Astrocyte of the cerebellum (primary cell): ENCODE measurements around the gene FBXW8.
A peak's percentile ranks its signal among the peaks of the same experiment; 100 is the strongest.

Source experiments
- DNase-seq: peaks from one replicate; pipeline ENCODE4 v3.0.0-alpha.2; 2011; ENCODE audit warnings: low read depth
- H3K4me3 ChIP-seq: 2 replicates; pipeline ENCODE4 v1.5.1; 2011; ENCODE audit warnings: mild to moderate bottlenecking, low read depth, low read length, moderate library complexity
- CTCF ChIP-seq: IDR thresholded peaks from 2 replicates; pipeline ENCODE4 v1.5.1; 2012; ENCODE audit warnings: low read length, low read depth, moderate library complexity, mild to moderate bottlenecking; ENCODE audit errors: missing control alignments
- in situ Hi-C: cut with HindIII; loops from 2 replicates; pipeline ENCODE4 v1.10.0; 2017; ENCODE audit warnings: low sequenced_read_pairs

The FBXW8 gene

GRCh38 chr12:116867523-116867922 is 43.2 kb upstream of the FBXW8 start:
- DNase-seq = no peak
- TF ChIP-seq CTCF = no peak
- no peak overlapping the region for H3K4me3 ChIP-seq
- in situ Hi-C loops = no loop called here

GRCh38 chr12:116870306-116870705 is 40.4 kb upstream of the FBXW8 start:
- H3K4me3 ChIP-seq = no peak overlapping the region
- DNase-seq = no peak
- in situ Hi-C loops = no loop called here
- no peak for TF ChIP-seq CTCF

- no peak for DNase-seq
- H3K4me3 ChIP-seq = no peak overlapping the region
- in situ Hi-C loops = no loop called here
- no peak for TF ChIP-seq CTCF
Measured at GRCh38 chr12:116874324-116874995, 36.3 kb upstream of the FBXW8 start.

GRCh38 chr12:116876151-116876869 is 34.4 kb upstream of the FBXW8 start:
- TF ChIP-seq CTCF = no peak
- no peak overlapping the region for H3K4me3 ChIP-seq
- DNase-seq = no peak
- in situ Hi-C loops = no loop called here

- in situ Hi-C loops = no loop called here
- no peak for DNase-seq
- H3K4me3 ChIP-seq = peak overlapping the region; percentile 14
- TF ChIP-seq CTCF = no peak
Measured at GRCh38 chr12:116878567-116879508, 31.9 kb upstream of the FBXW8 start.

GRCh38 chr12:116879509-116880212 is 31.1 kb upstream of the FBXW8 start:
- in situ Hi-C loops = no loop called here
- TF ChIP-seq CTCF = no peak
- no peak for DNase-seq
- H3K4me3 ChIP-seq = no peak overlapping the region
